Ishikawa (cell line): ENCODE data around the gene NEUROG3.

ENCODE experiments used
- EP300 ChIP-seq: IDR thresholded peaks from 2 replicates; pipeline ENCODE4 v1.6.1; 2012; ENCODE audit warnings: borderline replicate concordance
- TEAD4 ChIP-seq: IDR thresholded peaks from 2 replicates; pipeline ENCODE4 v1.6.1; 2012
- TF ChIP-seq, protein P1 (sequence below): IDR thresholded peaks from 2 replicates; pipeline ENCODE4 v1.6.1; 2012; ENCODE audit warnings: low read depth, mild to moderate bottlenecking

DNA sequence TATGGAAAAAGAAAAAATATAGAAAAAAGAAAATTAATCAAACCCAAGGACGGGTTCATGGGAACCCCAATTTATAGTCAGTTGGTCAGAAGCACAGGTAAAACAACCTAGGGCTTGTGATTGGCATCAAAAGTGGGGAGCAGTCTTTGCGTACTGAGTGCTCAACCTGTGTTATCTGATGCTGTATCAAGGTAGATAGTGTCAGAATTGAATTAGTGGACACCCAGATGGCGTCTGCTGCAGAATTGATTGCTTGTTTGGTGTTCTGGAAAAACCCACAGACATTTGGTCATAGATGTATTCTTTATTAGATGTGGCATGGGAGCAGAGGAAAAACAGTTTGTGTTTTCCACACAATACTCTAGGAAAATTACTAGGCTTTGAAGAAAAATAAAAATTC, 39.6 kb downstream of the NEUROG3 start:
- no peak for TF ChIP-seq TEAD4
- TF ChIP-seq, protein P1, sequence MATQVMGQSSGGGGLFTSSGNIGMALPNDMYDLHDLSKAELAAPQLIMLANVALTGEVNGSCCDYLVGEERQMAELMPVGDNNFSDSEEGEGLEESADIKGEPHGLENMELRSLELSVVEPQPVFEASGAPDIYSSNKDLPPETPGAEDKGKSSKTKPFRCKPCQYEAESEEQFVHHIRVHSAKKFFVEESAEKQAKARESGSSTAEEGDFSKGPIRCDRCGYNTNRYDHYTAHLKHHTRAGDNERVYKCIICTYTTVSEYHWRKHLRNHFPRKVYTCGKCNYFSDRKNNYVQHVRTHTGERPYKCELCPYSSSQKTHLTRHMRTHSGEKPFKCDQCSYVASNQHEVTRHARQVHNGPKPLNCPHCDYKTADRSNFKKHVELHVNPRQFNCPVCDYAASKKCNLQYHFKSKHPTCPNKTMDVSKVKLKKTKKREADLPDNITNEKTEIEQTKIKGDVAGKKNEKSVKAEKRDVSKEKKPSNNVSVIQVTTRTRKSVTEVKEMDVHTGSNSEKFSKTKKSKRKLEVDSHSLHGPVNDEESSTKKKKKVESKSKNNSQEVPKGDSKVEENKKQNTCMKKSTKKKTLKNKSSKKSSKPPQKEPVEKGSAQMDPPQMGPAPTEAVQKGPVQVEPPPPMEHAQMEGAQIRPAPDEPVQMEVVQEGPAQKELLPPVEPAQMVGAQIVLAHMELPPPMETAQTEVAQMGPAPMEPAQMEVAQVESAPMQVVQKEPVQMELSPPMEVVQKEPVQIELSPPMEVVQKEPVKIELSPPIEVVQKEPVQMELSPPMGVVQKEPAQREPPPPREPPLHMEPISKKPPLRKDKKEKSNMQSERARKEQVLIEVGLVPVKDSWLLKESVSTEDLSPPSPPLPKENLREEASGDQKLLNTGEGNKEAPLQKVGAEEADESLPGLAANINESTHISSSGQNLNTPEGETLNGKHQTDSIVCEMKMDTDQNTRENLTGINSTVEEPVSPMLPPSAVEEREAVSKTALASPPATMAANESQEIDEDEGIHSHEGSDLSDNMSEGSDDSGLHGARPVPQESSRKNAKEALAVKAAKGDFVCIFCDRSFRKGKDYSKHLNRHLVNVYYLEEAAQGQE: no peak
- TF ChIP-seq EP300: no peak
